ENCODE data around the gene ARF1. TPM values are rescaled to one million over a fixed set of nuclear protein-coding genes. Genes with fewer than 3 reads are reported as not detected.

The ARF1 gene
- polyA plus RNA-seq, 3 donors, result 580 to 789 (median 603) TPM

DNA sequence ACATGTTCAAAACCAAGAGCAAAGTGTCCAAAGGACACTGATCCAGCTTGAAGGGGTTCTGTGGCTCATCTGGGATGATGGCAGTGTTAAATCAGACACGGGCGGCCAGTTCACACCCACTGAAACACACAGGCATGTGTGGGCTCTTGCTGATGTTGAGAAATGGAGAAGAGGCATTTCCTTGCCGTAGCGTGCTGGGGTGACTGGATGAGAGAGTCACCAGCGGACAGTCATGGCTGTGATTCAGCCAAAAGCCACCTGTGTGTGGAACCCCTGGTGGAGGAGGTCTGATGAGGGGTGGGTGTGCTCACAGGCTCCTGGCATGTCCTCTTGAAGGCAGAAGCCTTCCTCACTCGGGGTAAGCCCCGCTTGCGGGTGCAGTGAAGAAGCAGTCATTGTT is 13.4 kb downstream of the ARF1 start:
- H3K4me1 Mint-ChIP-seq, result peaks cover 42% of the 10 kb centered on the region
- peaks cover 15 to 42% of the 10 kb centered on the region in 2 donors for H3K4me1 ChIP-seq (ENCODE audit: control insufficient read depth in 1 of 2, insufficient read depth in 2 of 2, low read length in 2 of 2)
- WGBS (ENCODE audit: insufficient coverage), result 91% methylated on average over 6 of the region's 8 CpGs
- H3K9ac ChIP-seq (ENCODE audit: insufficient read depth, low read length, poor library complexity, severe bottlenecking), result no peak overlapping the region
- H3K4me3 Mint-ChIP-seq, result no peak overlapping the region
- no peaks in the 10 kb centered on the region for H3K27me3 ChIP-seq (ENCODE audit: control insufficient read depth in 2 of 2, insufficient read depth in 2 of 2, low read length in 2 of 2)
- intact Hi-C loops (cut with micrococcal nuclease), result no loop called here
- peaks cover 100% of the 10 kb centered on the region for H4K20me1 ChIP-seq (ENCODE audit: insufficient read depth, low read length)
- peak overlapping the region in 5 of 7 donors; percentile 21 to 86 (median 69) for H3K27ac Mint-ChIP-seq
- peak overlapping the region in 1 of 2 donors; percentile 63 for H3K27ac ChIP-seq (ENCODE audit: low read depth in 1 of 2, low read length in 2 of 2)
- H3K4me2 ChIP-seq (replicated peaks; ENCODE audit: extremely low read depth, low read length, poor library complexity, severe bottlenecking), result no peak overlapping the region
- no peak overlapping the region for H3K4me3 ChIP-seq (replicated peaks in 1 of 3; ENCODE audit: low read depth in 2 of 3, low read length in 3 of 3)
- TF ChIP-seq, protein P1, sequence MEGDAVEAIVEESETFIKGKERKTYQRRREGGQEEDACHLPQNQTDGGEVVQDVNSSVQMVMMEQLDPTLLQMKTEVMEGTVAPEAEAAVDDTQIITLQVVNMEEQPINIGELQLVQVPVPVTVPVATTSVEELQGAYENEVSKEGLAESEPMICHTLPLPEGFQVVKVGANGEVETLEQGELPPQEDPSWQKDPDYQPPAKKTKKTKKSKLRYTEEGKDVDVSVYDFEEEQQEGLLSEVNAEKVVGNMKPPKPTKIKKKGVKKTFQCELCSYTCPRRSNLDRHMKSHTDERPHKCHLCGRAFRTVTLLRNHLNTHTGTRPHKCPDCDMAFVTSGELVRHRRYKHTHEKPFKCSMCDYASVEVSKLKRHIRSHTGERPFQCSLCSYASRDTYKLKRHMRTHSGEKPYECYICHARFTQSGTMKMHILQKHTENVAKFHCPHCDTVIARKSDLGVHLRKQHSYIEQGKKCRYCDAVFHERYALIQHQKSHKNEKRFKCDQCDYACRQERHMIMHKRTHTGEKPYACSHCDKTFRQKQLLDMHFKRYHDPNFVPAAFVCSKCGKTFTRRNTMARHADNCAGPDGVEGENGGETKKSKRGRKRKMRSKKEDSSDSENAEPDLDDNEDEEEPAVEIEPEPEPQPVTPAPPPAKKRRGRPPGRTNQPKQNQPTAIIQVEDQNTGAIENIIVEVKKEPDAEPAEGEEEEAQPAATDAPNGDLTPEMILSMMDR (IDR thresholded peaks at IDR 0.05), result no peak
- peaks cover 43 to 91% of the 10 kb centered on the region in 2 donors for H3K36me3 ChIP-seq (replicated peaks in 1 of 2; ENCODE audit: control insufficient read depth in 1 of 2, insufficient read depth in 2 of 2, low read length in 2 of 2)
- no peak overlapping the region for H2AFZ ChIP-seq (ENCODE audit: insufficient read depth, low read depth, low read length, poor library complexity, severe bottlenecking)
- peaks cover 94% of the 10 kb centered on the region for H3K79me2 ChIP-seq (ENCODE audit: insufficient read depth, low read length)
- H3K9me3 ChIP-seq (replicated peaks in 1 of 2; ENCODE audit: control insufficient read depth in 1 of 2, insufficient read depth in 1 of 2, low read length in 2 of 2), result peaks cover 9 to 15% of the 10 kb centered on the region in 2 donors
- H3K27me3 Mint-ChIP-seq (ENCODE audit: low read depth in 3 of 3), result peaks cover 0 to 3% (median 0%) of the 10 kb centered on the region in 3 donors
- H3K36me3 Mint-ChIP-seq, result peaks cover 60 to 85% of the 10 kb centered on the region in 2 donors
- H3K9me3 Mint-ChIP-seq, result peaks cover 5 to 16% (median 10%) of the 10 kb centered on the region in 7 donors
- DNase-seq, result peak in 1 of 3 donors; percentile 44

DNA sequence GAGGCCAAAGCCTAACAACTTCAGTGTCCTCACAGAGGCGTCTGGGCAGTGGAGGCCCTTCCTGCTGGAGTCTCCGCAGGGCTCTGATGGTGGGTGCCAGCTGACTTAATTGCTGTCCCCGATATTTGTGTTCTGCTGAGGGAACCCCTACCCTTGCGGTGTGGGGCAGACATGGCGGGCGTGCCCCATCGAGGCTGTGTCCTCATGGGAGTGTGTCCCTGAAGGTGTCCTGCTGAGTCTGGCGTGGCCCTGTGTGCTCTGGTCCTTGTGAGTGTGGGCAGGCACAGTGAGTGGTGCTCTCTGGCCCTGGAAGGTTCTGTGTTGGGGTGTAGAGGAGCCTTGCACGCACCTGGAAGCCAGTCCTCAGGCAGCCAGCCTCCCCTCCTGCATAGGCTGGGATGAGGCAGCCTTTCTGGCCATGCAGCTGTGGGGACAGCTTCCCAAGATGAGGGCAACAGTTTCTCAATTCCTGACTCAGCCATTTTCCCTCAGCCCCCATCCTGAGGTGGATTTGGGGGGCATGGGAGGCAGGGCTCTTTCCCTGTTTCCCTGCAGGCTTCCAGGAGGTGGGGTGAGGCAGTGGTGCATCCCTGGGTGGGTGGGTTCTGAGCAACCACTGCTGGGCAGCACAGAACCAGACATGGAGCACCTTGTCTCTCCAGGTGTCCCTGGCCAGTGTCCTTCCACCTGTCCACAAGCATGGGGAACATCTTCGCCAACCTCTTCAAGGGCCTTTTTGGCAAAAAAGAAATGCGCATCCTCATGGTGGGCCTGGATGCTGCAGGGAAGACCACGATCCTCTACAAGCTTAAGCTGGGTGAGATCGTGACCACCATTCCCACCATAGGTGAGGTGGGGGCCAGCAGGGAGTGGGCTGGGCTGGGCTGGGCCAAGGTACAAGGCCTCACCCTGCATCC is 14.2 kb downstream of the ARF1 start:
- H3K4me3 Mint-ChIP-seq, result no peak overlapping the region
- H3K27me3 Mint-ChIP-seq (ENCODE audit: low read depth in 3 of 3), result peaks cover 0 to 4% (median 3%) of the 10 kb centered on the region in 3 donors
- Histone ChIP-seq H3K9me3 (replicated peaks in 1 of 2; ENCODE audit: control insufficient read depth in 1 of 2, insufficient read depth in 1 of 2, low read length in 2 of 2) (peaks cover 9 to 15% of the 10 kb centered on the region in 2 donors), H3K79me2 (ENCODE audit: insufficient read depth, low read length) (peaks cover 94% of the 10 kb centered on the region), H3K27ac (ENCODE audit: low read depth in 1 of 2, low read length in 2 of 2) (peak overlapping the region in 1 of 2 donors; percentile 63), H3K27me3 (ENCODE audit: control insufficient read depth in 2 of 2, insufficient read depth in 2 of 2, low read length in 2 of 2) (no peaks in the 10 kb centered on the region), H2AFZ (ENCODE audit: insufficient read depth, low read depth, low read length, poor library complexity, severe bottlenecking) (no peak overlapping the region), H3K9ac (ENCODE audit: insufficient read depth, low read length, poor library complexity, severe bottlenecking) (no peak overlapping the region), H3K4me2 (replicated peaks; ENCODE audit: extremely low read depth, low read length, poor library complexity, severe bottlenecking) (no peak overlapping the region), H3K4me1 (ENCODE audit: control insufficient read depth in 1 of 2, insufficient read depth in 2 of 2, low read length in 2 of 2) (peaks cover 15 to 42% of the 10 kb centered on the region in 2 donors), H4K20me1 (ENCODE audit: insufficient read depth, low read length) (peaks cover 100% of the 10 kb centered on the region), H3K4me3 (replicated peaks in 1 of 3; ENCODE audit: low read depth in 2 of 3, low read length in 3 of 3) (no peak overlapping the region), H3K36me3 (replicated peaks in 1 of 2; ENCODE audit: control insufficient read depth in 1 of 2, insufficient read depth in 2 of 2, low read length in 2 of 2) (peaks cover 43 to 84% of the 10 kb centered on the region in 2 donors)
- peaks cover 42% of the 10 kb centered on the region for H3K4me1 Mint-ChIP-seq
- peaks cover 53 to 78% of the 10 kb centered on the region in 2 donors for H3K36me3 Mint-ChIP-seq
- intact Hi-C loops (cut with micrococcal nuclease), result no loop called here
- DNase-seq, result peak in 1 of 3 donors; percentile 4
- H3K9me3 Mint-ChIP-seq, result peaks cover 5 to 16% (median 10%) of the 10 kb centered on the region in 7 donors
- 100% methylated on average over 6 of the region's 13 CpGs for WGBS (ENCODE audit: insufficient coverage)
- H3K27ac Mint-ChIP-seq, result peak overlapping the region in 5 of 7 donors; percentile 23 to 68 (median 46)
- TF ChIP-seq, protein P1 (IDR thresholded peaks at IDR 0.05), result no peak

Data from CD14-positive monocyte (primary cell).